Coronary artery (tissue), 2 donors: ENCODE results near the gene SH3BP2.

ENCODE experiments used
- DNase-seq: peaks from one replicate; pipeline ENCODE4 v3.0.0-alpha.2; 2017; ENCODE audit warnings: low spot score
- H3K27ac ChIP-seq, 2 donors: fragments of 200-600 bp; sonication (generic); one replicate each; pipeline ENCODE4 v1.5.1; 2016 to 2019
- H3K4me3 ChIP-seq: fragments of 200-600 bp; sonication (generic); 2 replicates; pipeline ENCODE4 v1.5.1; 2016; ENCODE audit warnings: mild to moderate bottlenecking, moderate library complexity
- TF ChIP-seq, protein P1 (sequence below): fragments of 200-600 bp; sonication (generic); IDR thresholded peaks from one replicate; pipeline ENCODE4 v1.5.1; 2019; ENCODE audit warnings: antibody characterized with exemption

SH3BP2 gene

DNA sequence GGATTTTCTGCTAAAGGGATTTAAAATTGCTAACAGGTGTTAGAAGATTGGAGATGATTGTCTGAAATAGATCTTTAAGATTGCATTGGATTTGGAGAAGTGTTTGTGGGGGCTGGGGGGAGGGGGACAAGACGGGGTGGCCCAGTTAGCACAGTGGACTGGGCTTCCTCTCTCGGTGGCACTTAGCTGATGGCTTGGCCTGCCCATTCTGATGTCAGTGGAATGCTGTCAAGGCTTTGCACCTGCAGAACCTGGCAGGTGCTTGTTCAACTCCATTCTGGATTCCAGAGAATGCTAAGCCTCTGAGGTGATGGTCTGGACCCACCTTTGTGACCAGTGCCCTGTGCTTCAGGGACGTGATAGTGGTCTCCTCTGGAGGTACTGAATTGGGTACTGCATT, 94.5 kb downstream of the SH3BP2 start:
- TF ChIP-seq, protein P1, sequence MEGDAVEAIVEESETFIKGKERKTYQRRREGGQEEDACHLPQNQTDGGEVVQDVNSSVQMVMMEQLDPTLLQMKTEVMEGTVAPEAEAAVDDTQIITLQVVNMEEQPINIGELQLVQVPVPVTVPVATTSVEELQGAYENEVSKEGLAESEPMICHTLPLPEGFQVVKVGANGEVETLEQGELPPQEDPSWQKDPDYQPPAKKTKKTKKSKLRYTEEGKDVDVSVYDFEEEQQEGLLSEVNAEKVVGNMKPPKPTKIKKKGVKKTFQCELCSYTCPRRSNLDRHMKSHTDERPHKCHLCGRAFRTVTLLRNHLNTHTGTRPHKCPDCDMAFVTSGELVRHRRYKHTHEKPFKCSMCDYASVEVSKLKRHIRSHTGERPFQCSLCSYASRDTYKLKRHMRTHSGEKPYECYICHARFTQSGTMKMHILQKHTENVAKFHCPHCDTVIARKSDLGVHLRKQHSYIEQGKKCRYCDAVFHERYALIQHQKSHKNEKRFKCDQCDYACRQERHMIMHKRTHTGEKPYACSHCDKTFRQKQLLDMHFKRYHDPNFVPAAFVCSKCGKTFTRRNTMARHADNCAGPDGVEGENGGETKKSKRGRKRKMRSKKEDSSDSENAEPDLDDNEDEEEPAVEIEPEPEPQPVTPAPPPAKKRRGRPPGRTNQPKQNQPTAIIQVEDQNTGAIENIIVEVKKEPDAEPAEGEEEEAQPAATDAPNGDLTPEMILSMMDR, result no peak
- H3K4me3 ChIP-seq, result no peak overlapping the region
- no peak overlapping the region for H3K27ac ChIP-seq
- DNase-seq, result no peak

- DNase-seq, result no peak
- TF ChIP-seq, protein P1, result no peak
- H3K27ac ChIP-seq, result no peak overlapping the region
- H3K4me3 ChIP-seq, result no peak overlapping the region
Observed at GRCh38 chr4:2888886-2889285, 96.0 kb downstream of the SH3BP2 start.
